IMR-90 (cell line): ENCODE measurements around the gene STX8. TPM values are rescaled to one million over a fixed set of nuclear protein-coding genes. Genes with fewer than 3 reads are reported as not detected.
"Not testable (repeated sequence)": the region's sequence is repeated elsewhere in the genome, so short reads cannot be mapped to it uniquely, and the experiment has no call there.

Experiments
- ATAC-seq: fragments of 200-7000 bp; cut with Tn5 transposase; 2 replicates; pipeline ENCODE4 v1.9.1; 2020; ENCODE audit warnings: low read depth, mild to moderate bottlenecking, moderate library complexity
- BruUV-seq: library from RNA; stranded (reverse); fragments of 400-500 nt; replicated peaks from 2 replicates; lab custom pipeline; 2021; lab: Mats Ljungman, UMichigan
- CTCF ChIA-PET: fragments of 300-600 bp; formaldehyde crosslinking; extraction: SDS; loops from one replicate; lab custom pipeline; 2021; ENCODE audit warnings: antibody characterized with exemption; lab: Yijun Ruan, JAX
- POLR2A ChIA-PET: fragments of 300-600 bp; sonication (Branson Sonifier 250); formaldehyde crosslinking; loops from one replicate; lab custom pipeline; 2022; ENCODE audit warnings: antibody characterized with exemption; ENCODE audit not compliant: unreplicated experiment; lab: Charles Lee
- DNase-seq: peaks from one replicate; pipeline ENCODE4 v3.0.0; 2013
- H2AFZ ChIP-seq: replicated peaks from 2 replicates; pipeline ENCODE3; 2013; ENCODE audit warnings: low read length, mild to moderate bottlenecking; ENCODE audit not compliant: poor library complexity
- H2AK5ac ChIP-seq: 2 replicates; pipeline ENCODE4 v1.6.1; 2013; ENCODE audit warnings: low read depth, low read length, inconsistent platforms
- H2AK9ac ChIP-seq: replicated peaks from 2 replicates; pipeline ENCODE3; 2013; ENCODE audit warnings: mild to moderate bottlenecking, low read depth, low read length, moderate library complexity; ENCODE audit not compliant: poor library complexity
- H2BK120ac ChIP-seq: 2 replicates; pipeline ENCODE4 v1.6.1; 2013; ENCODE audit warnings: low read depth, low read length, inconsistent platforms
- H2BK15ac ChIP-seq: 3 replicates; pipeline ENCODE4 v1.6.1; 2013; ENCODE audit warnings: low read depth, low read length, inconsistent platforms
- H2BK20ac ChIP-seq: 2 replicates; pipeline ENCODE4 v1.6.1; 2013; ENCODE audit warnings: low read depth, mild to moderate bottlenecking, inconsistent platforms, low read length, moderate library complexity
- H2BK5ac ChIP-seq: 2 replicates; pipeline ENCODE4 v1.6.1; 2013; ENCODE audit warnings: mild to moderate bottlenecking, low read depth, low read length, inconsistent platforms; ENCODE audit not compliant: poor library complexity, severe bottlenecking
- H3K14ac ChIP-seq: replicated peaks from 2 replicates; pipeline ENCODE4 v1.6.1; 2013; ENCODE audit warnings: low read depth, low read length, inconsistent platforms
- H3K18ac ChIP-seq: 2 replicates; pipeline ENCODE4 v1.6.1; 2013; ENCODE audit warnings: low read depth, low read length, control low read depth
- H3K23ac ChIP-seq: 2 replicates; pipeline ENCODE4 v1.6.1; 2013; ENCODE audit warnings: low read depth, low read length, inconsistent platforms
- H3K27ac ChIP-seq: 2 replicates; pipeline ENCODE4 v1.5.1; 2013; ENCODE audit warnings: mild to moderate bottlenecking, control low read depth, low read length; ENCODE audit not compliant: insufficient read depth
- H3K27me3 ChIP-seq: 2 replicates; pipeline ENCODE4 v1.6.1; 2013; ENCODE audit warnings: low read length; ENCODE audit not compliant: control insufficient read depth, insufficient read depth
- H3K36me3 ChIP-seq: 2 replicates; pipeline ENCODE4 v1.6.1; 2013; ENCODE audit warnings: low read length, mixed read lengths; ENCODE audit not compliant: control insufficient read depth, insufficient read depth
- H3K4ac ChIP-seq: 2 replicates; pipeline ENCODE4 v1.6.1; 2013; ENCODE audit warnings: low read depth, low read length, inconsistent platforms
- H3K4me1 ChIP-seq: 2 replicates; pipeline ENCODE4 v1.6.1; 2013; ENCODE audit warnings: low read length, mixed read lengths; ENCODE audit not compliant: control insufficient read depth, insufficient read depth
- H3K4me2 ChIP-seq: 2 replicates; pipeline ENCODE4 v1.6.1; 2013; ENCODE audit warnings: low read depth, mild to moderate bottlenecking, control low read depth, low read length, moderate library complexity
- H3K4me3 ChIP-seq: 2 replicates; pipeline ENCODE4 v1.5.1; 2013; ENCODE audit warnings: low read depth, mild to moderate bottlenecking, control low read depth, low read length, moderate library complexity; ENCODE audit not compliant: insufficient read depth
- H3K56ac ChIP-seq: 2 replicates; pipeline ENCODE4 v1.6.1; 2013; ENCODE audit warnings: low read length, inconsistent platforms; ENCODE audit not compliant: insufficient read depth; ENCODE audit errors: extremely low read depth
- H3K79me1 ChIP-seq, 2 experiments: 2 replicates each; pipeline ENCODE4 v1.6.1; 2013; ENCODE audit warnings: low read length in 2 of 2, inconsistent platforms in 1 of 2, low read depth in 1 of 2
- H3K9ac ChIP-seq: 2 replicates; pipeline ENCODE4 v1.6.1; 2013; ENCODE audit warnings: low read depth, low read length, control low read depth
- H3K9me1 ChIP-seq: 2 replicates; pipeline ENCODE4 v1.6.1; 2013; ENCODE audit warnings: low read length, inconsistent platforms; ENCODE audit not compliant: insufficient read depth
- H3K9me3 ChIP-seq: 2 replicates; pipeline ENCODE4 v1.6.1; 2013; ENCODE audit warnings: low read length; ENCODE audit not compliant: control insufficient read depth, insufficient read depth
- H4K20me1 ChIP-seq: 2 replicates; pipeline ENCODE4 v1.6.1; 2013; ENCODE audit warnings: low read length, inconsistent platforms; ENCODE audit not compliant: insufficient read depth
- H4K5ac ChIP-seq: 2 replicates; pipeline ENCODE4 v1.6.1; 2013; ENCODE audit warnings: mild to moderate bottlenecking, low read depth, low read length, control low read depth
- H4K8ac ChIP-seq, 2 experiments: 2 replicates each; pipeline ENCODE4 v1.6.1; 2013; ENCODE audit warnings: low read depth in 2 of 2, low read length in 2 of 2, control low read depth in 1 of 2, inconsistent platforms in 1 of 2
- H4K91ac ChIP-seq: 2 replicates; pipeline ENCODE4 v1.6.1; 2013; ENCODE audit warnings: low read depth, low read length, inconsistent platforms; ENCODE audit not compliant: insufficient read depth
- CHD1 ChIP-seq: IDR thresholded peaks from 2 replicates; pipeline ENCODE4 v1.6.1; 2012; ENCODE audit warnings: low read depth, low read length, improper control_type of control experiment
- MXI1 ChIP-seq: IDR thresholded peaks from 2 replicates; pipeline ENCODE4 v1.6.1; 2012; ENCODE audit warnings: low read depth, mild to moderate bottlenecking, low read length, moderate library complexity, borderline replicate concordance
- WGBS, 2 experiments: methylation state at CpG; one replicate each; pipeline versions ENCODE4 v1.1.5 to v1.1.7; 2013; ENCODE audit warnings: missing lambda C conversion rate in 2 of 2; ENCODE audit not compliant: insufficient read length in 1 of 2; ENCODE audit errors: extremely low coverage in 2 of 2; 5-methylcytosine and 5-hydroxymethylcytosine counted together
- dilution Hi-C: fragments of 300-500 bp; cut with HindIII; formaldehyde crosslinking; loops from one replicate; pipeline ENCODE4 v1.14.3; 2018; ENCODE audit warnings: low sequenced_read_pairs; ENCODE audit not compliant: unreplicated experiment
- in situ Hi-C: fragments of 300-500 bp; cut with MboI; formaldehyde crosslinking; loops from 3 replicates; pipeline ENCODE4 v1.14.3; 2019; ENCODE audit warnings: low sequenced_read_pairs, inconsistent platforms, mixed read lengths
- intact Hi-C: fragments of 100-400 bp; cut with micrococcal nuclease; formaldehyde crosslinking; loops from 2 replicates; pipeline ENCODE4 v1.10.0; 2022
- polyA plus RNA-seq, 3 experiments: library from polyadenylated mRNA; depleted of rRNA; stranded (reverse); fragments of >200 nt; gene quantifications; 2 replicates each; pipeline ENCODE4 v1.2.3, GENCODE V29; 2012; ENCODE audit warnings: low replicate concordance in 1 of 3
- total RNA-seq: library from RNA; depleted of rRNA; stranded (reverse); fragments of >200 nt; gene quantifications from 2 replicates; pipeline ENCODE4 v1.2.3, GENCODE V29; 2012
- TF ChIP-seq, protein P1 (sequence below): fragments of 150-350 bp; IDR thresholded peaks from 2 replicates; pipeline ENCODE4 v1.6.1; 2016; ENCODE audit warnings: low read depth, mild to moderate bottlenecking, low read length, moderate library complexity, borderline replicate concordance

The STX8 gene
- total and polyA plus RNA-seq, 2 of the 4 experiments (the other 2 are of a cell fraction) = 26.5 to 47.0 TPM

DNA sequence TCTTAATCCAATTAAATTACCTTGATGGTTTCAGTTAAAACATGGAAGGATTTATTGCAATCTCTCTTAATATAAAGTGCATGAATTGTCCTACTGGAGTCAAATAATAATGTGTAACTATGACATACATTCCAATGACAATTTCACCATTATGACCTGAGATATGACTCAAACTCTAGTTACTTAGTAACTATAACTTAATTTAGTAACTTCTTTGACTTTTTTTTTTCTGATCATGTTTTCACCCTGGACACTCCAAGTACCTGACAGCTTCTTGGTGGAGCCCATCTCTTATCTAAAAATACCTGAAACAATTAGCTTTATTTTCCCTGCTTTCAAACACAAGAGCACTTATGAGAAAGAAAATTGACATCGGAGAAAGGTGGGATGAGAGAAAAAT lies 123.7 kb downstream of the STX8 start:
- TF ChIP-seq CHD1 (no peak), MXI1 (no peak)
- TF ChIP-seq, protein P1, sequence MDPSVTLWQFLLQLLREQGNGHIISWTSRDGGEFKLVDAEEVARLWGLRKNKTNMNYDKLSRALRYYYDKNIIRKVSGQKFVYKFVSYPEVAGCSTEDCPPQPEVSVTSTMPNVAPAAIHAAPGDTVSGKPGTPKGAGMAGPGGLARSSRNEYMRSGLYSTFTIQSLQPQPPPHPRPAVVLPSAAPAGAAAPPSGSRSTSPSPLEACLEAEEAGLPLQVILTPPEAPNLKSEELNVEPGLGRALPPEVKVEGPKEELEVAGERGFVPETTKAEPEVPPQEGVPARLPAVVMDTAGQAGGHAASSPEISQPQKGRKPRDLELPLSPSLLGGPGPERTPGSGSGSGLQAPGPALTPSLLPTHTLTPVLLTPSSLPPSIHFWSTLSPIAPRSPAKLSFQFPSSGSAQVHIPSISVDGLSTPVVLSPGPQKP = no peak
- CTCF ChIA-PET = no interaction called here
- Histone ChIP-seq H2BK120ac (no peak overlapping the region), H3K4ac (no peak overlapping the region), H3K14ac (no peak overlapping the region), H3K18ac (no peak overlapping the region), H2AFZ (no peak overlapping the region), H3K4me1 (no peaks in the 10 kb centered on the region; the same call in 1 of the 2 replicates), H2AK9ac (no peak overlapping the region), H3K23ac (no peak overlapping the region), H4K91ac (no peak overlapping the region), H3K56ac (no peak overlapping the region), H3K9ac (no peak overlapping the region), H3K9me3 (no peaks in the 10 kb centered on the region), H3K27ac (no peak overlapping the region), H2BK20ac (no peak overlapping the region), H3K36me3 (no peaks in the 10 kb centered on the region), H3K79me1 (no peaks in the 10 kb centered on the region), H4K20me1 (no peaks in the 10 kb centered on the region), H4K8ac (no peak overlapping the region), H3K27me3 (no peaks in the 10 kb centered on the region), H3K9me1 (no peaks in the 10 kb centered on the region), H2BK15ac (no peak overlapping the region), H2AK5ac (no peak overlapping the region), H3K4me3 (no peak overlapping the region), H3K4me2 (no peak overlapping the region), H4K5ac (no peak overlapping the region), H2BK5ac (no peak overlapping the region)
- POLR2A ChIA-PET = no interaction called here
- in situ Hi-C loops (no loop called here), dilution Hi-C loops (no loop called here), intact Hi-C loops (no loop called here)
- ATAC-seq = no peak
- no TSS peak for BruUV-seq
- DNase-seq = no peak
- WGBS, 2 experiments = no CpG with 5 or more reads among the region's 1 CpG

DNA sequence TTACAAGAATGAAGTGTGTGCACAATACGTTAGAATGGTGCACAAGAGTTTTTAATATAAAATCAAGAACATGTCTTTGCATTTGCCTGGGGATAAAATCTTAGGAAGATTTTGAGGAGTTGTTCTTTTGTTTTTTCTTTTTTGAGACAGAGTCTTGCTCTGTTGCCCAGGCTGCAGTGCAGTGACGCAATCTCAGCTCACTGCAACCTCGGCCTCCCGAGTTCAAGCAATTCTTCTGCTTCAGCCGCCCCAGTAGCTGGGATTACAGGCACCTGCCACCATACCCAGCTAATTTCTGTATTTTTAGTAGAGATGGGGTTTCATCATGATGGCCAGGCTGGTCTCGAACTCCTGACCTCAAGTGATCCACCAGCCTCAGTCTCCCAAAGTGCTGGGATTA lies 128.3 kb downstream of the STX8 start:
- H3K9ac ChIP-seq, H2BK5ac ChIP-seq, DNase-seq, H4K91ac ChIP-seq, H2AK5ac ChIP-seq, H3K18ac ChIP-seq, H2BK120ac ChIP-seq, H3K23ac ChIP-seq, H4K20me1 ChIP-seq, H3K27me3 ChIP-seq, intact Hi-C loops, H2BK20ac ChIP-seq, H2AK9ac ChIP-seq, H3K4me3 ChIP-seq, H4K5ac ChIP-seq, H2AFZ ChIP-seq, dilution Hi-C loops, H3K4ac ChIP-seq, H3K4me1 ChIP-seq, in situ Hi-C loops, POLR2A ChIA-PET, H3K36me3 ChIP-seq, H3K14ac ChIP-seq, BruUV-seq, H3K27ac ChIP-seq, H2BK15ac ChIP-seq, H3K79me1 ChIP-seq, H3K9me1 ChIP-seq, H3K56ac ChIP-seq, H3K4me2 ChIP-seq, ATAC-seq, H4K8ac ChIP-seq, CTCF ChIA-PET, H3K9me3 ChIP-seq: not testable (repeated sequence)
- WGBS, 2 experiments = no CpG with 5 or more reads among the region's 6 CpGs
